AG08396 (cell line): Measurements from ENCODE around the gene WDTC1.

Experiments used
- DNase-seq: peaks from one replicate; pipeline ENCODE4 v3.0.0; 2012; ENCODE audit warnings: low spot score, mixed read lengths

WDTC1 gene

DNA sequence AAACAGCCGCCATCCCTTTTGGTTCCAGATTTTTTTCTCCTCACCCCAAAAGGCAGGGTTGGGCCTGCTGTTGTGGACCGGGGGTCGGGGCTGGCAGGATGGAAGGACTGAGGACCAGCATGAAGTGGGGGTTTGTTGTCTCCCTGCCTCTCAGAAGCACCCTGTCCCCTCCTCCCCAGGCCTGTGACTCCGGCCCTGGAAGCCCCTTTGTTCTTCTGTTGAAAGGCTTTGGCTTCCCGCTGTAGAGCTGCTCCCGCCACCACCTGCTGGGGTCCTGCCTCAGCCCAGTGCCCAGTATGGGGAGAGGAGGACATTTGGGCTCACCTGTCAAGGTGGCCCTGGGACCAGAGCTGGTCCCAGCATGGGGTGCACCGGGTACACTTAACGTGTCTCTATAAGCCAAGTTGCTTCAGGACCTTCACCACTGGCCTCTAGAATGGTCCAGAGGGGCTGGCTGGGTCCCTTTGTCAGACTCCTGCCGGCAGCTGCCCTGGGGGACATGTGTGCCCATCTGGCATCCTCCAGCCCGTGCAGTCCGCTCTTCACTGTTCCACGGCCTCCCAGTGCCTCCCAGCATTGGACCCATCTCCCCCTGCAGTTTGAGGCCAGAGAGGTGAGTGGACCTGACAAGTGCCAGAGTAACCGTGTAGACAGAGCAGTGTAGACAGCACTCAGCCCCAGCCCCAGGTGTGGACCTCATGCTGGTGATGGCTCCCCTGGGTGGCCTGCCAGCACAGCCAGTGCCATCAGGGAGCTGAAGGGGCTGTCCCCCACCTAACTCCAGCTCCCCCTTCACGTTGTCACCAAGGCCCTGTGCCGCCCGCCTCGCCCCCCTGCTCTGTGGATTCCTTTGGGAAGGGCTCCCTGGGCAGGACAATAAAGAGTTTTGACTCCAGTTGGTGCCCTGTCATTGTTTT lies 101.3 kb downstream of the WDTC1 start:
- DNase-seq = no peak

DNA sequence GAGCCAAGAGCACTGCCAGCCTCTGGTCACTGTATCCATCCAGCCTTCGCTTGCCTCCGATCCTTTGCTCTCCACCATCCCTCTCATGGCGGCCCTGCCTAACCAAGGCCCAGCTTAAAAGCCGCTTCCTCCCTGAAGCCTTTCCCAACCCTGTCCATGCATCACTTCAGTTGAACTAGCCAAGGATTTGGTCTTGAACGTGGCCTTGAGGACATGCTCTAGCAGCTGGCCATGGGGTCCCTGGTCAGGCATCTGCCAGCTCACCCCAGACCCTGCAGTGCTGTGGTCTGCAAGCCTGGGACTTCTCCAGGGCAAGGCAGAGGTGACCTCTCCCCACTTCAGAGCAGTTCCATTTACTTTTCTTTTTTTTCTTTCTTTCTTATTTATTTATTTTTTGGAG lies 102.3 kb downstream of the WDTC1 start:
- DNase-seq = no peak

DNA sequence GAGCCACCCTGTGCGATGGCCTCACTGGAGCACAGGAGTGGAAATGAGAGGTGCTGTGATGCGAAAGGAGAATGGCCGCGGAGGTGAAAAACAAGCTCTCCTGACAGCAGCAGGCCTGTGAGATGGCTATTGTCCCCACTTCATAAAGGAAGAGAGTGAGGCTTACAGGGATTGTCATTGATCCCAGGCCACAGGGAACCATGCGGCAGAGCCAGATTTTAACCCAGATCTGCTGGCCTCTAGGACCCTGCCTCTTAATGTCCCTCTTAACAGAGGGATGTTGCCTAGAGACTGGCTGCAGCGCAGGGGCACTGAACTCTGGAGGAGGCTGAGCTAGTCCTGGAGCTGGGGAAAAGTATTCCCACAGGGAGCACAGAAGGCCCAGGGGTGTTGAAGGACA lies 104.3 kb downstream of the WDTC1 start:
- DNase-seq = no peak

DNA sequence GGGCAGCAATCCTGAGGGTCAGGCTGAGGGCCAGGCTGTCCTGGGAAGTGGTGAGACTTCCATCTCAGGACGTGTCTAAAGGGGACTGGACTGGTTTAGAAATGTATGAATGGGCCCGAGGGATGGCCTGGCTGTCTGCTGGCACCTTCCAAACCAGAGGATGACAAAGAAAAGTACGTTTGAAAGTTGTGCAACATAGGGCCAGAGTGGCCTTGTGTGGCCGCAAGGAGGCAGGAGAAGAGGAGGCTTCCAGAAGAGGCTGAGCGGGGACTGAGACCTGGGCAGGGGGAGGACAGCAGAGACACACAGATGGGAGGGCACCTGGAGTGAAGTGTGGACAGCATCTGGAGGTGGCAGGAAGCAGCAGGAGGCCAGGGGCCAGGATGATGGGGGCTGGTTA lies 104.8 kb downstream of the WDTC1 start:
- no peak for DNase-seq

DNA sequence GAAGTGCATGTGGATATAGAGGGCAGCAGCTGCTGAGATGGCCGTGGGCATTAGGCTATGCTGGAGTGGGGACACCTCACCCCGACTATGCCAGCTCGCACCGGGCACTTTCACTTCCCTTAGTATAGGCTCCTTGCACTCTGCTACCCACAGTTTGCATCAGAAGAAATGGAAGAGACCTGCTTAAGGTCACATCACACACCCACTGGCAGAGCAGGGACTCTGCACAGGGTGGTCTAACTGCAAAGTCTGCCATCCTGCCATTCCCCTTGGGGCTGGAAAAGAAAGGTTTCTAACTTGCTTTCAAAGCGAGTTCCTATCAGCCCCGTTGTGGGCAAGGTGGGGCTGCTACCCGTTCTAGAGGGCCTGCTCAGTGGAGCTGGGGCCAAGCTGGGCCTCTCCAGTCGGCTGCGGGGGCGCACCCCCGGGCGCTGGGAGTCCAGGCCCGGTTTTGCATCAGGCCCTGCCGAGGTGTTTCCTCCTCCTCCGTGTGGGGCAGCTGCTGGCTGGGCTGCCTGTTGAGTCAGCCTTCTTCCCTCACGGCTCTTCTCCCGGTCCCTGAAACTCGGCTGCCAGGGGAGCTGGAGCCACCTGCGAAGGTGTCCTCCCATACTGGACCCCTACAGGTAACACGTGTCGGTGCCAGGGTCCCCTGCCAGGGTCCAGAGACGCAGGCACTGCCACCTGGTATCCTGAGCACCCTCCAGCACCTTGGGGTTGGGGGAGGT lies 107.3 kb downstream of the WDTC1 start, which contains the start of gene SYTL1:
Gene SYTL1, plus strand, starts transcription at position 498 of the 728 bp plus-strand sequence. CDS start 3,313 bp downstream, outside the sequence.
- peak; percentile 87 for DNase-seq

DNA sequence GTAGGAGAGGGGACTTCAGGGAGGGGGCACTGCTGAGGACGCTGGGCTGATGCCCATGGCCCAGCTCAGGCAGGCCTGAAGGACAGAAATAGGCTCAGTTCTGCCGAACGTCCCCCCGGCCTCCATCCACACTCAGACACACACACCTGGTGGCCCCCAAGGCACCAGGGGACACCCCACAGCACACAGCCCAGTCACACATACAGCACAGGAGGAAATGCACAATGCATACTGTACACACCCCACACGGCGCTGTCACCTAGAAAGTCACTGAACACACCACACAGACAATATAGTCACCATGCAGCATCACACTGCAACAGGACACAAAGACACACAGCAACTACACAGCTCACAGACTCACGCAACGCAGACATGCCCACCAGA lies 108.0 kb downstream of the WDTC1 start:
- no peak for DNase-seq

DNA sequence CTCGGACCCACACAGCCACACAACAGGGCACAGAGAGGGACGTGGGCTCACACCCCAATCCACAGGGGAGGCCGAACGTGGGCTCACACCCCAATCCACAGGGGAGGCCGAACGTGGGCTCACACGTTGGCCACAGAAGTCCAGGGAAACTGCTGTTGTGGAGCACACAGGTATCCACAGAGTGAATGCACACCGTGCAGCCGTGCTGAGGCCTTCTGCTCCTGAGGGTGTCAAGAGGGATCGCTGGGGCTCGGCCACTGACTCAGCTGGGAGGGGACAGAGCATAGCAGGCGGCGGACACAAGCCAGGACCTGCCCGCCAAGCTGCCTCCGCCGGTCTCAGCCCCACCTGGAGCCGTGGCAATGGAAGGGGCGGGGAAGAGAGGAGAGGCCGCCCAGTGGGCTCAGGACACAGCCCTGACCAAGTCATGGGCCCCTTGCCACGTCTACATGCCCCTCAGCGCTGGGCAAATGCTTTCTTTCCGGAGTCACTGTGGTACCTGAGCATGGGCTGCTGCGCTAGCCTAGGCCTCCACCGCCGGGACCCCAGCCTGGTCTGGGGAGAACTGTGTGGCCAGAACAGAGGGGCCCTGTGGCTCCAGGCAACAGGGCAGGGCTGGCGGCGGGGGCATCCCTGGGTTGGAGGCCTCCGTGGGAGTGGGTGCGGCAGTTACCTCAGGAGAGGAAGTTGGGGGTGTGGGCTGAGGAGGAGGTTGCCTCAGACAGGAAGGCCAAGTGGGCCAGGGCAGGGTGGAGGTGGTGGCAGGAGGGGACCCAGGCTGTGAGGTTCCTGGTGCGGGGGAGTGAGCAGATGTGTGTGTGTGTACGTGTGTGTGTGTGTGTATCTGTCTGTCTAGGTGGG lies 108.6 kb downstream of the WDTC1 start:
- DNase-seq = no peak

DNA sequence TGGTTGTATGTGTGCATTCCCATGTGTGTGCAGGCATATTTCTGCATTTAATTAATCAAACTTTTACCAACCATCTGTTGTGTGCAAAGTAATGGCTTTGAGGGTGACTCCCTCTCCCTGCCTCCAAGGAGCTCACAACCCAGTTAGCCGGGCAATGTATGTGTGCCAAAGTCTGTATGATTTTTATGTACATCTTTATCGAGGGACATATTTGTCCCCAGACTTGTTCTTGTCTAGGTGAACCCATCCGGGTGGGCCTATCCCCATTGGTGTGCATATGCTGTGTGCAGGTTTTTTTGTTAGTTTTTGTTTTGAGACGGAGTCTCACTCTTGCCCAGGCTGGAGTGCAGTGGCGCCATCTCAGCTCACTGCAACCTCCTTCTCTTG lies 109.2 kb downstream of the WDTC1 start:
- no peak for DNase-seq

DNA sequence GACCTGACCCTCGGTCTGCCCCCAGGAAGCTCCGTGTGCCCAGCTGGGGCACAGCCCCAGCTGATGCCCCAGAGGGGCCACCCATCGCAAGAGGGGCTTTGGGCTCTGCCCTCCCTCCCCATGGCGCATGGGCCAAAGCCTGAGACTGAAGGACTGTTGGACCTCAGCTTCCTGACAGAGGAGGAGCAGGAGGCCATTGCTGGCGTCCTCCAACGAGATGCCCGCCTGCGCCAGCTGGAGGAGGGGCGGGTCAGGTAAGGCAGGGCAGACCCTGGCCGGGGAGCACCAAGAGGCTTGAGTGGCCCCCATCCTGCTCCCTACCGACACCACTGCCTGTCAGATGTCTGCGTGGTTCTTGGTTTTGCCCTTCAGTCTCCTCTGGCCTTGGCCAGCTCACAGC lies 110.8 kb downstream of the WDTC1 start:
- no peak for DNase-seq

DNA sequence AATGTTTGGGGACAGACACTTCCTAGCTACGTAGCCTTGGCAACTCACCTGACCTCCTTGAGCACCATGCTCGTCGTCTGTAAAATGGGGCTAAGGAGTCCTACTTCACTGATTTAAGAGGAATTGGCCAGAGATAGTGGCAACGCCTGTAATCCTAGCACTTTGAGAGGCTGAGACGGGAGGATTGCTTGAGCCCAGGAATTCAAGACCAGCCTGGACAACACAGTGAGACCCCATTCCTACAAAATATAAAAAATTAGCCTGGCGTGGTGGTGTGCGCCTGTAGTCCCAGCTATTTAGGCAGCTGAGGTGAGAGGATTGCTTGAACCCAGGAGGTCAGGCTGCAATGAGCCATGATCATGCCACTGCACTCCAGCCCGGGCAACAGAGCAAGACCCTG lies 111.9 kb downstream of the WDTC1 start:
- DNase-seq = no peak

DNA sequence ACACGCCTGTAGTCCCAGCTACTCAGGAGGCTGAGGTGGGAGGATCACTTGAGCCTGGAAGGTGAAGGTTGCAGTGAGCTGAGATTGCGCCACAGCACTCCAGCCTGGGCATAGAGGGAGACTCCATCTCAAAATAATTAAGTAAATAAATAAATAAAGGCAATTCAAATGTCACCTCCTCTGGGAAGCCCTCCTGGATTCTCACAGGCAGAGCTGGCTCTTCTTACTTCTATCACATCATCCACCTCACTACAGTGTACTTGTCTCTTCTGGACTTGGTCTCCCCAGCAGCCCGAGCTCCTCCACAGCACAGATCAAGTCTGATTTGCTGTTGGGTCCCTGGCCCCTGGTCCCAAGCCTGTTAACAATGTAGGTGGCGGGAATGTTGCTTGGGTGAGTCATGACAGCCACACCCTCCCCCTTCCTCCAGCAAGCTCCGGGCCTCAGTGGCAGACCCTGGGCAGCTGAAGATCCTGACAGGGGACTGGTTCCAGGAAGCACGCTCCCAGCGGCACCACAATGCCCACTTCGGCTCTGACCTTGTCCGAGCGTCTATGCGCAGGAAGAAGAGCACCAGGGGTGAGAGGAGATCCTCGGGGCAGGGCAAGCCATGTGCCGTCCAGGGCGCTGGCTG lies 112.7 kb downstream of the WDTC1 start:
- no peak for DNase-seq

DNA sequence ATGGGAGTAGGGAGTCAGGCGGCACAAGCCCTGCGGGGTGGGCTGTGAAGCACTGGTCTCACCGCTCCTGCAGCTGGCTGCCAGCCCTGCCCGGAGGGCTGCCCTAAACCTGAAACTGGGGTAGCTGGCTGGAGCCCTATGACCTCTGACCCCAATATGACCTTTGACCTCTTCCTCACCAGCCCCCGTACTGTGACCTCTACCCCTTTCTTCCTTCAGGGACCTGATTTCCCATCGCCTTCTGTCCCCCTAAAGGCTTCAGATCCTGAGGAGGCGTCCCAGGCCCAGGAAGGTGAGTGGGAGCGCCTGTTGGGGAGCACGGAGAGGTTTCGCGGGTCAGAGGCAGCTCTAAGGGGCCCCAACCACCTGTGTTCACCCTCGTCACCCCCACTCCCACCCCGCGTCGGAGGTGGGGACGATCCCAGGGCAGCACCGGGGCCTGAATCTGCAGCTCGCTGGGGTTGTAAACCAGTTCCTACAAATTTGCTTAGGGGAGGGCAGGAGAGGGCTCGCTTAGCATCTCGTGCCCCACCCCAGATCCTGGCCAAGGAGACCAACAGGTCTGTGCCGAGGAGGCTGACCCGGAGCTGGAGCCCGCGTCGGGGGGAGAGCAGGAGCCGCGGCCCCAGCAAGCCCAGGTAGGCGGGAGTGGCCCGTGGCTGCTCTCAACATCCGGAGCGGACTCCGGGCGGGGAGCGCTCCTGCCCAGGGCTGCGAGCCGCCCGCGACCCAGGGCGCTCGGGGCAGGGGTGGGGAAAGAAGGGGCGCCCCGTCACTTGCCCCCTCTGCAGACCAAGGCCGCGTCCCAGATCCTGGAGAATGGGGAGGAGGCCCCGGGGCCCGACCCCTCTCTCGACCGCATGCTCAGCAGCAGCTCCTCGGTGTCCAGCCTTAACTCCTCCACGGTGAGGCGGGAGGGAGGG lies 114.7 kb downstream of the WDTC1 start:
- peak; percentile 59 for DNase-seq

DNA sequence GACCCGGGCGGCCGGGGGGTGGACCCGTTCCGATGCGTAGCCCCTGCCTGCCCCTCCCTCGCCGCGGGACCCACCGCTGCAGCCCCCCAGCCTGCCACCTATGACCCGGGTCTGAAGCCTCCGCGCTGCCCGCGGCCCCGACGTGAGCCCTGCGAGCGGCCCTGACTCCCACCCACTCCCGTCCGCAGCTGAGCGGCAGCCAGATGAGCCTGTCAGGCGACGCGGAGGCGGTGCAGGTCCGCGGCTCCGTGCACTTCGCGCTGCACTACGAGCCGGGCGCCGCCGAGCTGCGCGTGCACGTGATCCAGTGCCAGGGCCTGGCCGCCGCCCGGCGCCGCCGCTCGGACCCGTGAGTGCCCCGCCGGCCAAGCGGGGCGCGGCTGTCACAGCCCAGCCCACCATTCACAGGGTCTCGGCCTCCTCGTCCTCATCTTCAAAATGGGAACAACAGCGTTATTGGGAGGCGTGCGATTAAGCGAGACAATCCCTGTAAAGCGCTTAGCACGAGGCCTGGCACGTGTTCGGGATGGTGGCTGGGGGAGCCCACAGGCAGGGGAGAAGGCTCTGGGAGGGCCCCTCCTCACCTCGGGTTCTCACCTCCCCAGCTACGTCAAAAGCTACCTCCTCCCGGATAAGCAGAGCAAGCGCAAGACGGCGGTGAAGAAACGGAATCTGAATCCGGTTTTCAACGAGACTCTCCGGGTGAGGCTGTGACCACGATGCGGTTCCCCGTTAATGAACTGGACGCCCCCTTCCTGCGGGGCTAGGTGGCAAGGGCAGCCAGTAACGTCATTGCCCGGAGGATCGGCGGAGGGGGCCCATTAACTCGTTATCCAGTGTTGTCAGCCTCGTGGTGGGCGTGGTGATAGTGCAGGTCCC lies 115.6 kb downstream of the WDTC1 start:
- DNase-seq = peak; percentile 91

DNA sequence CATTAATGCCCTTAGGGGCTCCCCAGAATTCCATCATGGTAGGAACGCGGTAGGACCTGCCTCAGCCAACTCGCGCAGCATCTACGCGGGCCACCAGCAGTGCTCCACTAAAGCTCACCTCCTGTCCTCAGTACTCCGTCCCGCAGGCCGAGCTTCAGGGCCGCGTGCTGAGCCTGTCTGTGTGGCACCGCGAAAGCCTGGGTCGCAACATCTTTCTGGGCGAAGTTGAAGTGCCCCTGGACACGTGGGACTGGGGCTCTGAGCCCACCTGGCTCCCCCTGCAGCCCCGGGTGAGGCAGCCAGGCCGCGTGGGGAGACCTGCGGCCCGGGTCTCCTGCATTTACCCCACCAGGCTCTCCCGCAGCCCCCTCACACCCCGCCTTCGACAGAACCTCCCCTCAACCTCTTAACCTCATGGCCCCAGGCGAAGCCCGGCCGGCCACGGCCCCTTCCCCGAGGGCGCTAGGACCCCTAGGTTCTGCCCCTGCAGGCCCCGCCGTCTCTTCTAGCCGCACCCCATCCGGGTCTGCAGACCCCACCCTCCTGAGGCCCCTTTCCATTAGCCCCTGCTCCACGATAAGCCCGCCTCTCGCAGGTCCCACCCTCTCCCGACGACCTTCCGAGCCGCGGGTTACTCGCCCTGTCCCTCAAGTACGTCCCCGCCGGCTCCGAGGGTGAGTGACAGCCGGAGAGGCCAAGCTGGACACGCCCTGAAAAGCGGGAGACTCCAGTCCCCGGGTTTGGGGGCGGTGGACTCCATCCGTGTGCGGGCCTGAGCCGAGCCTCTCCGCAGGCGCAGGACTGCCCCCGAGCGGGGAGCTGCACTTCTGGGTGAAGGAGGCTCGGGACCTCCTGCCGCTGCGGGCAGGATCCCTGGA lies 116.5 kb downstream of the WDTC1 start:
- no peak for DNase-seq

DNA sequence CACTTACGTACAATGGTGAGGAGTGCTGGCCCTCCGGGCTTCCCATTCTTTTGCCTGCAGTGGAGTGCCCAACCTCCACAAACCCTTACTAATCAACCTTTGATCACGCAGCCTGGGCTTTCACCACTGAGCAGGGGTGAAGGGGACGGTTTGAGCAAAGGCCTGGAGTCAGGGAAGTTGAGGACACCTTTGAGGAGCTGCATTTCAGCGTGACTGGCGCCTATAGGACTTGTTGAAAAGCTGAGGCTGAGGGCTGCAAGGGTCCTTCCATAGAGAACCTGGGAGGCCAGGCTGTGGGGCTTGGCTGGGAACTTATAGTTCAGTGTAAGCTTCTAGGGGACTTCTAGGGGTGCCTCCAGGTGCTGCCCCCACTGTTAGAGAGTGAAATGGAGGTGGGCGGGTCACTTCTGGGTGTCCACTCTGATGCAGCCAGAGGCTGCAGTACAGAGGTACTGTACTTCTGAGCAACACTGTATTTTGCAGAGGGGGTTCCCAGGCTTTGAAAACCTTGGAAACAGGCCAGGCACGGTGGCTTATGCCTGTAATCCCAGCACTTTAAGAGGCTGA lies 117.2 kb downstream of the WDTC1 start:
- DNase-seq = no peak

DNA sequence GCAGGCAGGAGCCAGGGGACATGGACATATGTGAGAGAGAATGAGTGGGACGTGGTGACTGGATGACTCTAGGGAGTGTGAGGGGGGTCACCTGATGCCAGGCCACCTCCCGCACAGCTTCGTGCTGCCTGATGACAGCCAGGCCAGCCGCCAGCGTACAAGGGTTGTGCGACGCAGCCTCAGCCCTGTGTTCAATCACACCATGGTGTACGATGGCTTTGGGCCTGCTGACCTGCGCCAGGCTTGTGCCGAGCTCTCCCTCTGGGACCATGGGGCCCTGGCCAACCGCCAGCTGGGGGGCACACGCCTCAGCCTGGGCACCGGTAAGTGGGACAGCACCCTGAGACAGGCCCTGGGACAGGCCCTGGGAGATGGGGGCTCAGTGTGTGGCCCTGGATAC lies 118.7 kb downstream of the WDTC1 start:
- DNase-seq = no peak

DNA sequence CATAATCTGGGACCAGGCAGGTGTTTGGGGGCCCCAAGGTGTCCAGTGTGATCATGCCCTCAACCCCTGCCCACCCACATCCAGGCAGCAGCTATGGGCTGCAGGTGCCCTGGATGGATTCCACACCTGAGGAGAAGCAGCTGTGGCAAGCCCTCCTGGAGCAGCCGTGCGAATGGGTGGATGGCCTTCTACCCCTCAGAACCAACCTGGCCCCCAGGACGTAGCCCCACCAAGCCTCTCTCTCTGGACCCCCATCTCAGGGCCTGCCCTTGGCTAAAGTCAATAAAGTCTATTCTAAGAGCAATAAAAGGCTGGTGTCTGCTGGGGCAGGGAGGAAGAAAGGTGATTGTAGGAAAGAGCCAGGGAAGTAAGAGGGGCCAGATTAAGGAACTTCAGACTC lies 119.2 kb downstream of the WDTC1 start:
- DNase-seq = no peak

DNA sequence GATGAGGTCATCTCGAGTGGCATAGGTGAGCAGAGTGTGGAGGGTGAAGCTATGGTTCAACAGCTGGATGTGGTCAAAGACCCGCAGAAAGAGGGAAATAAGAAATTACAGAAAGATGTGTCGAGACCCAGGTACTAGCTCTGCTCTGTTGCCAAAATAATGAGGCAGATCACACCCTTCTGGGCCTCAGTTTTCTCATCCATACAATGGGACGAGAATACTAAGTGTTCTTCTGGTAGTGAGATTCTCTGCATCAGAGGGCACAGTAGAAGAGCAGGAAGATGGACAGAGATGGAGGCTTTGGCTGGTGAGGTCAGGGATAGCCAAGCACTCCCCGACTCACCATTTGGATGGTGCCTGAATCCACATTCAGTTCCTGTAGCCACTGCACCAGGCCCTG lies 121.3 kb downstream of the WDTC1 start:
- no peak for DNase-seq

DNA sequence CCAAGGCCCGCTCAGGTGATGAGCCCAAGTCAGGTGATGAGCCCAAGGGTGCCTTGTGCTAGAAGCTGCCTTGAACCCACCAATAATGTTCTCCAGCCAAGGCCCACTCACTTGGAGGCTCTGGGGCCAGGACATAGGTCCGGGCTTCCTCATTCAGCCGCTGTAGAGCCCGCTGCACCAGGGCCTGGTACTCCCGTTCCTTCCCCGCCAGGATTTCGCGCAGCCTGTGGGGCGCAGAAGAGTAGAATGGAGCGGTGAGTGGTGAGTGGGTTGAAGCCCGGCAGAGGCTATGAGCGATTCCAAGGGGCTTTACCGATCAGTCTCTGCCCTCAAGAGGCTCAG lies 121.8 kb downstream of the WDTC1 start:
- no peak for DNase-seq
